NCI-H748 treated with DMSO at 0.1 percent for 48 hours (cell line): ENCODE results near the gene BNC2.

Experiments used
- DNase-seq: peaks from one replicate; lab custom pipeline; 2025; lab: John Stamatoyannopoulos, UW

Gene BNC2

GRCh38 chr9:16716601-16717000 lies 153.9 kb downstream of the BNC2 start:
- DNase-seq = no peak

- DNase-seq = no peak
Observed at GRCh38 chr9:16715404-16715803, 155.1 kb downstream of the BNC2 start.

- DNase-seq = no peak
Observed at GRCh38 chr9:16712787-16713186, 157.7 kb downstream of the BNC2 start.

- peak; percentile 46 for DNase-seq
Observed at GRCh38 chr9:16710888-16711287, 159.6 kb downstream of the BNC2 start.

GRCh38 chr9:16709924-16710323 lies 160.5 kb downstream of the BNC2 start:
- no peak for DNase-seq

- DNase-seq = no peak
Observed at GRCh38 chr9:16708656-16709435, 161.6 kb downstream of the BNC2 start.

GRCh38 chr9:16705111-16705604 lies 165.3 kb downstream of the BNC2 start:
- peak; percentile 45 for DNase-seq

- DNase-seq = no peak
Observed at GRCh38 chr9:16704116-16705110, 166.1 kb downstream of the BNC2 start.

GRCh38 chr9:16701347-16701746 lies 169.1 kb downstream of the BNC2 start:
- no peak for DNase-seq

- DNase-seq = no peak
Observed at GRCh38 chr9:16693616-16694015, 176.9 kb downstream of the BNC2 start.

GRCh38 chr9:16690628-16691027 lies 179.8 kb downstream of the BNC2 start:
- DNase-seq = no peak

GRCh38 chr9:16690205-16690604 lies 180.3 kb downstream of the BNC2 start:
- DNase-seq = no peak

- DNase-seq = peak; percentile 77
Observed at GRCh38 chr9:16689351-16689938, 181.0 kb downstream of the BNC2 start.

- DNase-seq = no peak
Observed at GRCh38 chr9:16688814-16689213, 181.7 kb downstream of the BNC2 start.

GRCh38 chr9:16687678-16688369 lies 182.6 kb downstream of the BNC2 start:
- DNase-seq = no peak

- DNase-seq = no peak
Observed at GRCh38 chr9:16683326-16683725, 187.1 kb downstream of the BNC2 start.

GRCh38 chr9:16682273-16682672 lies 188.2 kb downstream of the BNC2 start:
- DNase-seq = no peak

GRCh38 chr9:16681652-16681987 lies 188.8 kb downstream of the BNC2 start:
- DNase-seq = no peak

- no peak for DNase-seq
Observed at GRCh38 chr9:16680975-16681651, 189.4 kb downstream of the BNC2 start.

GRCh38 chr9:16680541-16680940 lies 189.9 kb downstream of the BNC2 start:
- no peak for DNase-seq

GRCh38 chr9:16679327-16679821 lies 191.1 kb downstream of the BNC2 start:
- DNase-seq = no peak
